ENCODE results near the gene WNK2.

WNK2 gene

DNA sequence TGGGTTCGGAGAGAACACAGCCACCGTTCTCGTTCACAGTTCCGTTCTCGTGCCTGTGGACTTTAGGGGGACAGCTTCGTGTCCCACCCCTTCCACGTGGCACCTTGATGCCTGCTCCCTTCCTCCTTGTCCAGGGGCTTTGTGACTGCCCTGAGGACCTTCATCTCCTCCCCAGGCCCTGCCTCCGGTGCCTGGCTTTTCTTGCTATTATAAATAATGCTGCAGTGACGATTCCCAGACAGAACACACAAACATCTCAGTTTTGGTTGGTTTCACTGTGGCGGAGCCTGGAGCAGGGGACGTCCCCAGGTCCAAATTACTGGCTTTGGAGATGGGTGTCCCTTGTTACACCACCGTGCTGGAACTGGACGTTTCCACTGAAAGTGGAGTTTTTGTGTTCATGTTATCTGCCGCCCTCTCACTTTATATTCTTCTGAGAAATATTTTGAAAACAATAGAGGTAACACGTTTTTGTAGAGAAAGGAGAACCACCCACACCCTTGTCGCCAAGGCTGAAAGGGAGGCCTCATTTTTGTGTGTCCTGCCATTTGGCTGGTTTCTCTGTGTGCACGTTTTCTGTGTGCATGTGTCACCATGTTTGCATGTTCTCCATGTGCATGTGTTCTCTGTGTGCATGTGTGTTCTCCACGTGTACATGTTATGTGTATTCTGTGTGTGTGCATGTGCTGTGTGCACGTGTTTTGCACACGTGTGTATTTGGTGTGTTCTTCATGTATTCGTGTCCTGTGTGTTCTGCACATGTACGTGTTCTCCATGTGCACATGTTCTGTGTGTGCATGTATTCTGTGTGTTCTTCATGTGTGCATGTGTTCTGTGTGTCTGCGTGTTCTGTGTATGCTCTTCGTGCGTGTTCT, 24.2 kb downstream of the WNK2 start:
- TF ChIP-seq CTCF (IDR thresholded peaks at IDR 0.05; ENCODE audit: insufficient read depth, missing control alignments), result no peak
- FAIRE-seq (peak; percentile 79), DNase-seq (ENCODE audit: insufficient read length, low spot score) (no peak)

DNA sequence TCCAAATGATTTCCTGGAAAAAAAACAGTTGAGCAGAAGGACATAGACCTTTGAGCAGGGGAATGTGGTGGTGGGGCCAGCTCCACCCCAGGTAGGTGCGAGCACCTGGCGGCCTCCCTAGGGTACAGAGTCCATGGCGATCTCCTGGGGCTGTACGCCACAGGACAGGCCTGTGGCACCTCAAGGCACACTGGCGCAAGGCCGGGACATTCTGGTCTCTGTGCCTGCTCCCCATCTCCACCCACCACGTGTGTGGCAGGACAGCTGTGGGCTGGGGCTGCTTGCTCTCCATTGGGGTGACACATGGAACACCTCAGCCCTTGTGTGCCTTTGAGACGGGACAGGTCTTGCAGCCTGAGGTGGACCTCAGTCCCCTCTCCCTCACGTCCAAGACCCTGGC, 25.2 kb downstream of the WNK2 start:
- no peak for TF ChIP-seq CTCF (IDR thresholded peaks at IDR 0.05; ENCODE audit: insufficient read depth, missing control alignments)
- no peak for FAIRE-seq
- DNase-seq (ENCODE audit: insufficient read length, low spot score), result no peak

DNA sequence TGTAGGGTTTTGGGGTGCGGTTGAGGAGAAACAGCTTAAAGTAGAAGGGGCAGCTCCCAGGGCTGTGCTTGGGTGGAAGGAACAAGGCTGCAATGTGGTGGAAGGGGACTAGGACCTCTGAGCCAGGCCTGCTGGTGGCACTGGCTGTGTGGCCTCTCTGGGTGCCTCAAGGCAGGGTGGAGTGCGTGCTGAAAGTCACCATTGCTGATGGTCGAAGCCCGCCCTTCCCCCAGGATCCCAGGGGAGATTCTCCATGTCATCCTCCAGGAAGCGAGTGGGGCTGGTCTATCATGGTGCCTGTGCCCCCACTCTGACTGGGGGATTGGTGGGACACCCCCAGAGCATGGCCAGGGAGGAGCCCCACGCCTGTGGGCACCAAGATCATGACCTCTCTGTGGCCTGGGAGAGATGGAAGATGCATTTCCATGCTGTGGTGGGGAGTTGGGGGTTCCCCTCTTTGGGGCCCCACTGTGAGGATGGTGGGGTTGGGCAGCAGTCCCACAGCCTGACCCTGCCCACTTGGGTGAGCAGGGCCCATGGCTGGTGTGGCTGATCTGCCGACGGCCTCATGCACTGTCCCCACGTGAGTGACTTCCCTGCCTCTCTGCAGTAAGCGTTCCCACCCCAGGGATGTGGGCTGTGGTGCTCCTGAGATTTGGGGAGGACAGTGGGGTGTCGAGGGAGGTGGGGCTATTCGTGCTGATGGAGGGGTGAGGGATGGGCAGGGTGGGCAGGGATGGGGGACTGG, 25.8 kb downstream of the WNK2 start:
- no peak for FAIRE-seq

GRCh38 chr9:93210324-93210973, 26.5 kb downstream of the WNK2 start:
- TF ChIP-seq CTCF (IDR thresholded peaks at IDR 0.05; ENCODE audit: insufficient read depth, missing control alignments), result no peak
- DNase-seq (ENCODE audit: insufficient read length, low spot score) (no peak), FAIRE-seq (no peak)

More for the DNA sequence above, 25.8 kb downstream of the WNK2 start:
- DNase-seq (ENCODE audit: insufficient read length, low spot score), result no peak
- no peak for TF ChIP-seq CTCF (IDR thresholded peaks at IDR 0.05; ENCODE audit: insufficient read depth, missing control alignments)

DNA sequence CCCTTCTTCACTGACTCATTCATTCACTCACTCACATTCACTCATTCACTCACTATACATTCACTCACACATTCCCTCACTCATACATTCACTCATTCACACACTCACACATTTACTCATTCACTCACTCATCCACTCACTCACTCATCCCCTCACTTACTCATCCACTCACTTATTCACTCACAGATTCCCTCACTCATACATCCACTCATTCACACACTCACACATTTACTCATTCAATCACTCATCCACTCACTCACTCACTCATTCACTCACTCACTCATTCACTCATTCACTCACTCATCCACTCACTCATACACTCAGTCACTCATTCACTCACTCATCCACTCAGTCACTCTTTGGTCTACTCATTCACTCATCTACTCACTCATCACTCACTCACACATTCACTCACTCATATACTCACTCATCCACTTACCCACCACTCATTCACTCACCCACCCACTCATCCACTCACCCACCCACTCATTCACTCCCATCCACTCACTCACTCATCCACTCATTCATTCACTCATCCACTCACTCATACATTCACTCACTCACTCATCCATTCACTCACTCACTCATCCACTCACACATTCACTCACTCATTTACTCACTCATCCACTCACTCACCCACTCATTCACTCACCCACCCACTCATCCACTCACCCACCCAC, 27.2 kb downstream of the WNK2 start:
- TF ChIP-seq CTCF (IDR thresholded peaks at IDR 0.05; ENCODE audit: insufficient read depth, missing control alignments), result no peak
- no peak for FAIRE-seq
- no peak for DNase-seq (ENCODE audit: insufficient read length, low spot score)

DNA sequence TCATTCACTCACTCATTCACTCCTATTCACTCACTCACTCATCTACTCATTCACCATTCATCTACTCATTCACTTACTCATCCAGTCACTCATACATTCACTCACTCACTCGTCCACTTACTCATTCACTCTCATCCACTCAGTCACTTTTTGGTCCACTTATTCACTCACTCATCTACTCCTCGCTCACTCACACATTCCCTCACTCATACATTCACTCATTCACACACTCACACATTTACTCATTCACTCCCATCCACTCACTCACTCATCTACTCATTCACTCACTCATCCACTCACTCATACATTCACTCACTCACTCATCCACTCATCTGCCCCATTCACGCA, 27.7 kb downstream of the WNK2 start:
- TF ChIP-seq CTCF (IDR thresholded peaks at IDR 0.05; ENCODE audit: insufficient read depth, missing control alignments), result no peak
- FAIRE-seq (no peak), DNase-seq (ENCODE audit: insufficient read length, low spot score) (no peak)
